Measurements from ENCODE around the gene DOCK2. TPM values are rescaled to one million over a fixed set of nuclear protein-coding genes. Genes with fewer than 3 reads are reported as not detected.
"Not testable (repeated sequence)": the region's sequence is repeated elsewhere in the genome, so short reads cannot be mapped to it uniquely, and the experiment has no call there.

DOCK2 gene
- total RNA-seq, 1 donor from 2014 or later: 4.6 TPM

GRCh38 chr5:169745441-169746146 is 108.5 kb downstream of the DOCK2 start:
- intact Hi-C loops (cut with DNase I): no loop called here
- DNase-seq (ENCODE audit: low spot score): no peak

- intact Hi-C loops (cut with DNase I): no loop called here
- no peak for DNase-seq (ENCODE audit: low spot score)
Measured at GRCh38 chr5:169746147-169746694, 109.1 kb downstream of the DOCK2 start.

- intact Hi-C loops (cut with DNase I): no loop called here
Measured at GRCh38 chr5:169748174-169748573, 111.1 kb downstream of the DOCK2 start.

GRCh38 chr5:169749295-169749694 is 112.2 kb downstream of the DOCK2 start:
- no peak for DNase-seq (ENCODE audit: low spot score)
- intact Hi-C loops (cut with DNase I): no loop called here

More at GRCh38 chr5:169748174-169748573, 111.1 kb downstream of the DOCK2 start:
- no peak for DNase-seq (ENCODE audit: low spot score)

GRCh38 chr5:169751490-169751889 is 114.4 kb downstream of the DOCK2 start:
- intact Hi-C loops (cut with DNase I): no loop called here
- DNase-seq (ENCODE audit: low spot score): no peak

GRCh38 chr5:169752566-169752965 is 115.5 kb downstream of the DOCK2 start:
- DNase-seq (ENCODE audit: low spot score); intact Hi-C loops (cut with DNase I): not testable (repeated sequence)

GRCh38 chr5:169753795-169754194 is 116.7 kb downstream of the DOCK2 start:
- intact Hi-C loops (cut with DNase I): no loop called here
- DNase-seq (ENCODE audit: low spot score): no peak

GRCh38 chr5:169754737-169755136 is 117.7 kb downstream of the DOCK2 start:
- DNase-seq (ENCODE audit: low spot score): no peak
- intact Hi-C loops (cut with DNase I): no loop called here

GRCh38 chr5:169756071-169756765 is 119.1 kb downstream of the DOCK2 start:
- intact Hi-C loops (cut with DNase I): no loop called here
- no peak for DNase-seq (ENCODE audit: low spot score)

GRCh38 chr5:169757016-169757415 is 119.9 kb downstream of the DOCK2 start:
- intact Hi-C loops (cut with DNase I): no loop called here
- no peak for DNase-seq (ENCODE audit: low spot score)

- intact Hi-C loops (cut with DNase I): no loop called here
Measured at GRCh38 chr5:169758886-169759285, 121.8 kb downstream of the DOCK2 start.

GRCh38 chr5:169760229-169760628 is 123.2 kb downstream of the DOCK2 start:
- intact Hi-C loops (cut with DNase I): no loop called here
- no peak for DNase-seq (ENCODE audit: low spot score)

More at GRCh38 chr5:169758886-169759285, 121.8 kb downstream of the DOCK2 start:
- DNase-seq (ENCODE audit: low spot score): no peak

- DNase-seq (ENCODE audit: low spot score): no peak
- intact Hi-C loops (cut with DNase I): no loop called here
Measured at GRCh38 chr5:169762338-169763095, 125.4 kb downstream of the DOCK2 start.

GRCh38 chr5:169763376-169764017 is 126.4 kb downstream of the DOCK2 start:
- intact Hi-C loops (cut with DNase I): no loop called here
- DNase-seq (ENCODE audit: low spot score): no peak

GRCh38 chr5:169764018-169764378 is 126.9 kb downstream of the DOCK2 start:
- intact Hi-C loops (cut with DNase I): no loop called here
- DNase-seq (ENCODE audit: low spot score): no peak

- no peak for DNase-seq (ENCODE audit: low spot score)
- intact Hi-C loops (cut with DNase I): no loop called here
Measured at GRCh38 chr5:169765176-169765996, 128.3 kb downstream of the DOCK2 start.

GRCh38 chr5:169766943-169767342 is 129.9 kb downstream of the DOCK2 start:
- intact Hi-C loops (cut with DNase I); DNase-seq (ENCODE audit: low spot score): not testable (repeated sequence)

- no peak for DNase-seq (ENCODE audit: low spot score)
Measured at GRCh38 chr5:169767938-169768337, 130.9 kb downstream of the DOCK2 start.

GRCh38 chr5:169768416-169768815 is 131.3 kb downstream of the DOCK2 start:
- intact Hi-C loops (cut with DNase I): no loop called here
- no peak for DNase-seq (ENCODE audit: low spot score)

More at GRCh38 chr5:169767938-169768337, 130.9 kb downstream of the DOCK2 start:
- intact Hi-C loops (cut with DNase I): no loop called here
